C1 segment of cervical spinal cord (tissue), 14 donors: ENCODE measurements around the gene DENND4C.
"Not testable (repeated sequence)": the region's sequence is repeated elsewhere in the genome, so short reads cannot be mapped to it uniquely, and the experiment has no call there.

Experiments used
- DNase-seq, 14 donors: peaks; one replicate each; lab custom pipeline; 2025; lab: John Stamatoyannopoulos, UW

Gene DENND4C

DNA sequence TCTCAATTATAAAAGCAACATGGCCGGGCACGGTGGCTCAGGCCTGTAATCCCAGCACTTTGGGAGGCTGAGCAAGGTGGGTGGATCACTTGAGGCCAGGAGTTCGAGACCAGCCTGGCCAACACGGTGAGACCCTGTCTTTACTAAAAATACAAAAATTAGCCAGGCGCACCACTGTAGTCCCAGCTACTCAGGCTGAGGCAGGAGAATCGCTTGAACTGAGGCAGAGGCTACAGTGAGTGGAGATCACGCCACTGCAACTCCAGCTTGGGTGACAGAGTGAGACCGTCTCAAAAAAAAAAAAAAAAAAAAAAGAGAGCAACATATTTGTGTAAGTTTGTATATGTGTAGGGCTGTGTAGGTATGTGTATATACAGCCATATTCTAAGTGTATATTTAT lies 142.1 kb downstream of the DENND4C start:
- no peak for DNase-seq

DNA sequence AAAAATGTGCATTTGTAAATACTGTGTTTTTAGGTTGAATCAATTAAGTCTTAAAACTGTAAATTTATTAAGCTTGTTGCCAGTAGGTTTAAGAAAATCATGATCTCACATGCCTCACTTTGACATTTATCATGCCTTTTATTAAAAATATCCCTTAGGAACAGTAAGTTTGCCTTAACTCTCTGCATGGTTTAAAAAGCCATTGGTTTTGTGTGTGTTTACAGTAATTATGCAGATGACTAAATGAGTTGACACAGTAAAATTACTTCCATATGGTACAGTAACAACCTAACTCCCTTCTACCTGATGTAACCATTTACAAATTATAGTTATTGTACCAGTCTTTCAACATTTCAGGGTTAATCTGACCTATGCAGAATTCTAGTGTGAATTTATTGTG lies 143.0 kb downstream of the DENND4C start:
- DNase-seq, result no peak

DNA sequence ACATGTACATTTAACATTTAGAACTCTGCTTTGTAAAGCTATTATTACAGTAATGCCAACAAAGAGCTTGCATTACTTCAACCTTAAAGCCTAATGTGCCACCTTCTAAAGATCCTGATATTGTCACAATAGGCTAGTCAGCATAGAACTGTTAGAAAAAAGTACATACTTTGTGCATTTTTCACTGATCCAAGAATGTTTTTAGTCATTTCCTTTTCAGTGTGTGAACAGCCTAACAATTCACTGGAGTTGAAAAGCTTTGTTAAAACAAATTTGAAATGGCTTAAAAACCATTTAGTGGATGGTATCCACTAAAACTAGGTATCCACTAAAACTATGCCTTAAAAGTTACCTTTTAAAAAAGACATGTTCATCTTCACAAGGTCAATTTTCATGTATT lies 145.0 kb downstream of the DENND4C start:
- DNase-seq, result no peak

DNA sequence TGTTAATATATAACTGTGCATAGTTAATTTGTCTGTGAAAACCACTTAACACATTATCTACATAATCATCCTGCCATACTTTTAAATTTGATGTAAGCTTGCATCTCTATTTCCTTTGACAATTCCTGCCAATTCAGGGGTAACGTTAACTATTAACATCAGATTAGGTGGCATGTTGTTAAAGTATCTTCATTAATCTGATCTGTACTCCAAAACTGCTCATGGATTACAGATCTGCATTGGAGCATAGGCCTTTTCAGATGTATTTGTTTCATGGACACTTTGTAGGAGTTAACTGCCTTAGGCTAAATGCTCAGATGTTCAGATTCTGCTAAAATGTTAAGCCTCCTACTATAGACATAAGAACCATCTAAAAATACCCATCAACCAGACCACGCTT lies 146.4 kb downstream of the DENND4C start:
- DNase-seq, result no peak

DNA sequence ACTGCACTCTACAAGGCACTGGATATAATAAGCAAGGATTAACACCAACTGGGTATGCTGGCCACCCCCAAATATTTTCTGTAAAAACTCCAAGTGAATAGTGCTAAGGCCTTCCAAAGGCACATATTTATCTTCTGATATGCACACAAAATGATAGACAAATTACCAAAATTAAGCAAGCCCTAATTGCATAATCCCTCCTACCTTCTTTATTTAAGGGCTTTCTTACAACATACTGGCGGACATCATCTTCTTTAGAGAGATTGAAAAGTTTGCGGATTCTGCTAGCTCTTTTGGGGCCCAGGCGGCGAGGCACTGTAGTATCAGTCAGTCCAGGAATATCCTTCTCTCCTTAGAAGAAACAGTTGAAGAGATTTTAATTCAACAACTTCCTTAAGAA lies 147.7 kb downstream of the DENND4C start:
- DNase-seq, result no peak

DNA sequence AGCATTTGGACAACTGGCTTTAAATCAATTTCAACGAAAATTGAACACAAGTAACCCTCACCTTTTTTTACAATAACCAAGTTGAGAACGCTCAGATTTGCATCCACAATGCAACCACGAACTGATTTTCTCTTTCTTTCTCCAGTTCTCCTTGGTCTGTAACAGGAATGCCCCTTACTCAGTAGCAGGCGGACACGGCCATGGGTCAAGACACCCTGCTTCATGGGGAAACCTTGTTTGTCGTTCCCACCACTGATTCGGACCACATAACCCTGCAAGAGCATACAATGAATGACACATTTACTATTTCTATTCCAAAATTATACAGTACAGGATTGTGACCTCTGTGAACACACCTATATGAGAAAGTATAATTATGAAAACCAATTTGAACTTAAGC lies 148.2 kb downstream of the DENND4C start:
- DNase-seq, result no peak

DNA sequence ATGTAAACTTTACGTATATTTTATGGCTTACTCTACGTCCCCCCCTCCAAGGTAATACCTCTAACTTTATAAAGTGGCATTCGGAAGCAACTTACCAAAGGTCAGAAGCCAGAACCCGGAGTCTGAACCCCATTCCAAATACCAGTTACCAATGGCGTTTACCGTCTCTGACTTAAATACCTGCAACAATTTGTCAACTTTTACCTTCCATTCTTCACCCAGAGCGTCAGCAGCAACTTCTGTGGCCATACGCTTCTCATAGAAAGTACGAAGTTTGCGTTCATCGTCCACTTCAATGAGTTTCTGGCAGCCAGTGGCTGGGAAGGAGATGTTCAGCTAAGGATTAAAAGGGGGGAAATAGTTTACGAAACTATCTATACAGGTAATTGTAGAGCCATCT lies 148.8 kb downstream of the DENND4C start:
- peak in 1 of 14 donors; percentile 17 for DNase-seq

DNA sequence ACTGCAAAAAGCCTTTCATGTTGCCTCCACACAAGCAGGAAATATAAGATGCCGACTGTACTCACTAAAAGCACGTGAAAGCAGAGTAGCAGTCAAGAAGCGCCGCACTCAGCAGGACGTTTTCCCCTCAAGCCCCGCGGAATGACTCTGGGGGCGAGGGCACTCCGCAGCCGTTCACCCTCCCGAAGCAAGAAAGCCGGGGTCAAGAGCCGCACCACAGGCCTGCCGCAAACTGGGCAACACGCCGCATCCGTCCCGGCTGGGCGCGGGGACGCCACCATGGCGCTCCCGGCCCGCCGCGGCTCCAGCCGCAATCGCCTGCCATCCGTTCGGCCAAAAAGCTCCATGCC lies 149.2 kb downstream of the DENND4C start:
- DNase-seq, result peak in 1 of 14 donors; percentile 68

DNA sequence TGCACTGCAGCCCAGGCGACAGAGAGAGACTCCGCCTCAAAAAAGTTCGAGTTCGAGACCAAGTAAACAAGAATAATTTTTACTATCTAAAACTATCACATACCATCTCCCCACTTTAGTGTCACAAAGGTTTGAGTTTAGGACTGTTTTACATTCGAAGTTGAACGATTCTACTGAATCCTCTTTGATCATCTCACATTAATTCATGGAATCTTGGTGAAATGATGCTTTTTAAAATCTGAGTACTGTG lies 150.3 kb downstream of the DENND4C start:
- no peak for DNase-seq

DNA sequence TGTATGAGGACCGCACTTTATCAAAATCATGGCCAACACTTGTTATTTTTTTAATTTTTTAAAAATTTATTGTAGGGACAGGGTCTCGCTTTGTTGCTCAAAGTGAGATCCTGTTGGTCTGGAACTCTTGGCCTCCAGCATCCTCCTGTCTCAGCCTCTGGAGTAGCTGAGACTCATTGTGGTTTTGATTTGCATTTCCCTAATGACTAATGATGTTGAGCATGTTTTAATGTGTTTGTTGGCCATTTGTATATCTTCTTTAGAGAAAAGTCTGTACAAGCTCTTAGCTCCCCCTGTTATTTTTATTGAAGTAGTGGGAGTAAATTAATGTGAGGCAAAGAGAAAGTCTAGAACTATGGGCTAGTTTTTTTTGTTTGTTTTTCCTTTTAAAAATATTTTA lies 151.2 kb downstream of the DENND4C start:
- no peak for DNase-seq

DNA sequence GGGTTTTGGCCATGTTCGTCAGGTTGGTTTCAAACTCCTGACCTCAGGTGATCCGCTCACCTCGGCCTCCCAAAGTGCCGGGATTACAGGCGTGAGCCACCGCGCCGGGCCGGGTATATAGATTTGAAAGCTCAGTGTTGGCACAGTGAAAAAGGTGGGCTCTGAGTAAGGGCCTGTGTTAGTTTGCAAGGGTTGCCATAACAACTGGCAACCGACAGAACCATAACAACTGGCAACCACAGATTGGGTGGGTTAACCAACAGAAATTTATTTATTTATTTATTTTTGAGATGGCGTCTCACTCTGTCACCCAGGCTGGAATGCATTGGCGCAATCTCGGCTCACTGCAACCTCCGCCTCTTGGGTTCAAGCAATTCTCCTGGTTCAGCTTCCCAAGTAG lies 154.7 kb downstream of the DENND4C start:
- not testable (repeated sequence) for DNase-seq

DNA sequence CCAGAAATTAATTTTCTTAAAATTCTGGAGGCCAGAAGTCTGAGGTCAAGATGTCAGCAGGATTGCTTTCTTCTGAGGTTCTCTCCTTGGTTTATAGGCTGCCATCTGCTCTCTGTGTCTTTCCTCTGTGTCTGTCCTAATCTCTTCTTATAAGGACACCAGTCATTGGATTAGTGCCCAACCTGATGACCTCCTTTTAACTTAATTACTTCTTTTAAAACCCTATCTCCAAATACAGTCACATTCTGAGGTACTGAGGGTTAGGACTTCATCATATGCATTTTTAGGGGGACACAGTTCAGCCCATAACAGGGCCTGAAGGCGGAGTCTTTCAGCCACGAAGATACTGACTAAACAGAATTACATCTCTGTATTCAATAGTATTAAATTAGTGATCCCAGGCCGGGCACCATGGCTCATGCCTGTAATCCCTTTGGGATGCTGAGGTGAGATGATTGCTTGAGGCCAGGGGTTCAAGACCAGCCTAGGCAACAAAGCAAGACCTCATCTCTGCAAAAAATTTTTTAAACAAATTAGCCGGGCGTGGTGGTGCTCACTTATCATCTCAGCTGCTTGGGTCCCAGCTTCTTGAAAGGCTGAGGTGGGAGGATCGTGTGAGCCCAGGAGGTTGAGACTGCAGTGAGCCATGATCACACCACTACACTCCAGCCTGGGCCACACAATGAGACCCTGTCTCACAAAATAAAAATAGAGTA lies 155.5 kb downstream of the DENND4C start:
- DNase-seq, result no peak

DNA sequence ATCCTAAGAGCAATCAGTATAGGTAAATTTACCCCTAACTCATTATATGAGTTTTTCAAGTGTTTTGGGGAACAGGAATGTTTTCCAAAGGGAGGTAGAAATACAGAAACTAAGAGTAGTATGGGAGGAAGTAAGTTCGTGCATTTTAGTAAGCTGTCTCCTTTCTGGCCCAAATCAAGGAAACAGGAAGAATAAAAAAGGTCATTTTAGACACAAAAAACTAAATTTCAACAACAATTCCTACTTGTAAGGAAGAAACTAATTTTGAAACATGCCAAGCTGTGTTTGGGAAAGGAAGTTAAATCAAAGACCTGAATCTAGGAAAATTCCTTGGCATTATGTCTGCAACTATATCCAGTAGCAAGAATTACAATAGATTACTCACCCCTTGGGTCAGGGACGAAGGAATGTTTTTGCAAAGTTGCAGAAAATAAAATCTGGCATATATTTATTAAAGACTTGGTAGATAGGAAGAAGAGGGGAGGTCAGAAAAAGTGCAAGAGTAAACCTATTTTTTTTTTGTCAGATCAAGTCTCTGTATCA lies 156.1 kb downstream of the DENND4C start:
- DNase-seq, result no peak

DNA sequence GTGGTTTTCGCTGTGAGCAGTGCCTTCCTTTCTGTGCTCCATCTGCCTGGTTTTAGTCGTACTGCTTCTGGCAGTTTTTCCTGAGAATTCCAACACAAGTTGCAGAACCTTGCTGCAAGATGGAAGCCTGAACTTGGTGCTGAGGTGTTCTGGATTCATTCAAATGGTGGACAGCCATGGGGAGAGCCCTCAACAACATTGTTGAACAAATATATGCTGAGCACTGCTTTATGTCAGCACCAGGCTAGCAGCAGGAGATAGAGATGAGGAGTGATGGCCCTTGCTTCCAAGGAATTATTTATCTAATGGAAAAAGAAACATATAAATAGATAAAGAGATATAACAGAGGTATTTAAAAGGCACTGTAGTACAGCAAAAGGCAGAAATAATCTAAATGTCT lies 156.8 kb downstream of the DENND4C start:
- DNase-seq, result no peak

DNA sequence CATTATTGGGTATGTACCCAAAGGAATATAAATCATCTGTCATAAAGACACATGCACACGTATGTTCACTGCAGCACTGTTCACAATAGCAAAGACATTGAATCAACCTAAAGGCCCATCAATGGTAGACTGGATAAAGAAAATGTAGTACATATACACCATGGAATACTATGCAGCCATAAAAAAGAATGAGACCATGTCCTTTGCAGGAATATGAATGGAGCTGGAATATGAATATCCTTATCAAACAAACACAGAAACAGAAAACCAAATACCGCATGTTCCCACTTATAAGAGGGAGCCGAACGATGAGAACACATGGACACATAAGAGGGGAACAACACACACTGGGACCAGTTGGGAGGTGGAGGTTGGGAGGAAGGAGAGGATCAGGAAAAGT lies 159.0 kb downstream of the DENND4C start:
- not testable (repeated sequence) for DNase-seq

DNA sequence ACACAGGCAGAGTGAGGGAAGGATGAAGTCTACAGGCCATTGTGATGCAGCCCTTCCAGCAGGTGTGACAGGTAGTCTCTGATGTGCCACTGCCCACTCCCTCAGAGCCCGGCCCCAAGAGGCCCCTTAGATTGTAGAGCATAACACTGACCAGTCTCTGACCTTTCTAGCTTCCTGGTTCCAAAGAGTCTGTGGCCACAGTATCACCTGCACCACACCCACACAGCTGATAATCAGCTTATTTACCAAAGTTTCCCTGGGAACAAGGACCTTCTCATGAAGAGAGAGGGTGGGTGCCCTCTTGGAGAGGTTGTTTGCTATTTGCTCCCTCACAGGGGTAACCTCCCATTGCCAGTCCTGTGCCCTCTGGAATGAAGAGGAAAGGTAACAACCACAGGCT lies 167.4 kb downstream of the DENND4C start:
- no peak for DNase-seq

DNA sequence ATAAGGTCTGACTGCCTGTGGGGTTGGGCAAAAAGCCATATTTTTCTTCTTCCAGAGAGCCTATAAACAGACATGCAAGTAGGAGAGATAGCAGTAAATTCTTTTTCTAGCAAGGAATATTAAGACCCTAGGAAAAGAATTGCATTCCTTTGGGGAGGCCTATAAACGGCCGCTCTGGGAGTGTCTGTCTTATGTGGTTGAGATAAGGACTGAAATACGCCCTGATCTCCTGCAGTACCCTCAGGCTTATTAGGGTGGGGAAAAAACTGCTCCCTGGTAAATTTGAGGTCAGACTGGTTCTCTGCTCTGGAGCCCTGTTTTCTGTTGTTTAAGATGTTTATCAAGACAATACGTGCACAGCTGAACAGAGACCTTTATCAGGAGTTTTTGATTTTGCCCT lies 172.7 kb downstream of the DENND4C start:
- DNase-seq, result not testable (repeated sequence)

DNA sequence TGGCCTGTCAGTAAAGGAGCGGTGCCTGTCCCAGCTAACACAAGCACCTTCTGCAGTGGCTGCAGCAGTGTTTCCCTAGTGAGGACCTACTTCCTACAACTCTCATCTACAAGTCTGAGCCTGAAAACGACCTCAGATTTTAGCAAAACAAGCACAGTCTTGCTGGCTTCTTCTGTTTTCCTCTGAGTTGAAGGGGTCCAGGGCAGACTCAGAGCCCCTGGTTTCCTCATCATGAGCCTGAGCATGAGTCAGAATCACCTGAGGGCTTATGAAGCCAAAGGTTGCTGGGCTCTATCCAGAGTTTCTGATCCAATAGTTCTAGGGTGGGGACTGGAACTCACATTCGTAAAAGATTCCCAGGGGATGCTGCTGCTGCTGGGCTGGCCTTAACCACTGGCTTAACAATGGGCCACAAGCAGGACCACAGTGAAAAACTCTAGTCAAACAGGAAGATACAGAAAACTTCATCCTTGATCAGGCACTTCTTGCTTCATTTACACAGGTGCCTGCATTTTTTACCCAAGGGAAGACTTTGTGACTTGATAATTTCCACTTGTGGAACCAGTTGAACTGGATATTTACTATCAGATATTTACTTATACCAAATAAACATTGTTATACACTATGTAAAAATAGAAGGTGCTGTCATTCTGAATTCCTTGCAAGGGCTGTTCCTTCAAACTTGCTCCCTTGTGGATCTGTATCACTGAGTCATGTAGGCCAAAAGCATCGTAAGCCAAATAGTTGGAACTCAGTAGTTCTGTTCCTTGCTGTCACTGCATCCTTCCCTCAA lies 174.0 kb downstream of the DENND4C start:
- no peak for DNase-seq

DNA sequence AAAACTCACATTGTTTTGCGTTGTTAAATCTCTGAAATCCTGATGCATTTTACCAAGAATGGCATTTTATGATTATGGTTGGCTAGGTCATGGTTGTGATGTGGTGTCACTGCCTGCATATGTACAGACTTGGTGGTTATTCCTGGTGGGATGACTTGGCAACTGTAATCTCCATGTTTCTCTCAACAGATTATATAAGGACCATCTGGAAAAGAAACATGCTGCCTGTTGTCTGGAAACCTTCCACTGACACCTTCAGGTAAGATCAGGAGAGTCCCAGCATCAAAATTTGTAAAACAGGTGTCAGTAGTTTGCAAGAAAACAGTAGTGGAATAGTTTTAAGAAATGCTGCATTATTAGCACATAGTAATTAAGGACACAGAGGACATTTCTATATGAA lies 175.3 kb downstream of the DENND4C start:
- peak in 1 of 14 donors; percentile 38 for DNase-seq

DNA sequence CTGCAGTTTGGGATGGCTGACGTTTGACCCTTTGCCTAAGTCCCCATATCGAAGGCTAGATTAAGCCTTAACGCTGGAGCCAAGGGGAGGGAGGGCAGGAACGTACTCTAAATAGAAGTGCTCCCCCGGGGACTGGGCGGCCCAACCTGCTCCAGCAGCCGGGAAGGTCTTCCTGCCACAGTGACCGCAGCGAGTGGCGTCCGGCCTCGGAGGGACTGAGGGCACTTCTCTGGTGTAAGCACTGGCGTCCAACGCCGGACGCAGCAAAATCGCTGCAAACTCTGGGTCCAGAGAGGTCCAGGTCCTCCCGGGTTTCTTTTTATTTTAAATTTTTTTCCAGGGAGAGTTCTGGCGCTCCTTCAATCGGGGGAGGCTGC lies 177.8 kb downstream of the DENND4C start:
- DNase-seq, result peak in 2 of 14 donors; percentile 31 to 54

DNA sequence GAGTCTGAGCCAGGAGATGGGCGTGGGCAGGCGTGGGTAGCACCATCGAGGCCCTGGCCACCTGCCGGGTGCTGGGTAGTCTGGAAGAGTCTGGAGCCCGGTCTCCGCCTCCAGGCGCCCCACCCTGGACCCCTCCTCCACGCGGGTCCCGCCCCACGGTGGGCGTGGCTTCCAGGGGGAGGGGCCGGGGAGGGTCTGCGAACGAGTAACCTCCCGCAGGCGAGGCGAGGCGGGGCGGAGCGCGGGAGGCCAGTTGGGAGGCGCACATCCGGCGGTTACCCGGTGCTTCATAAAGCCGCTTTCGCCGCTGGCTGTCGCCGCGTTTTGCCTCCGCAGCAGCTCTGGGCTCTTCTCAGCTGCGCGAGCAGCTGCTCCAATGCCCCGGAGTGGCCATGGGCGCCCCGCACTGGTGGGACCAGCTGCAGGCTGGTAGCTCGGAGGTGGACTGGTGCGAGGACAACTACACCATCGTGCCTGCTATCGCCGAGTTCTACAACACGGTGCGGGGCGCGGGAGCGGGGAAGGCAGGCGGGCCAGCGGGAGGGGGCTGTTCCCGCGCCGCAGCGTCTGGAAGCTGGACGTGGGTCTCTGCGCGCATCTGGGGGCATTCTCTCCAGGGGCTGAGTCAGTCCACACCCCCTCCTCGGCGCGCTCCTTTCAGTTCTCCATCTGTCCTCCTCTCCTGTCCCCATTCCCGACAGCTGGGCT lies 178.4 kb downstream of the DENND4C start, which contains the start of gene ACER2:
TSS of gene ACER2 (plus strand) at position 317 of the 708 bp plus-strand sequence. CDS start at position 393, 76 bp downstream.
- peak; percentile 18 to 91 (median 80) for DNase-seq

DNA sequence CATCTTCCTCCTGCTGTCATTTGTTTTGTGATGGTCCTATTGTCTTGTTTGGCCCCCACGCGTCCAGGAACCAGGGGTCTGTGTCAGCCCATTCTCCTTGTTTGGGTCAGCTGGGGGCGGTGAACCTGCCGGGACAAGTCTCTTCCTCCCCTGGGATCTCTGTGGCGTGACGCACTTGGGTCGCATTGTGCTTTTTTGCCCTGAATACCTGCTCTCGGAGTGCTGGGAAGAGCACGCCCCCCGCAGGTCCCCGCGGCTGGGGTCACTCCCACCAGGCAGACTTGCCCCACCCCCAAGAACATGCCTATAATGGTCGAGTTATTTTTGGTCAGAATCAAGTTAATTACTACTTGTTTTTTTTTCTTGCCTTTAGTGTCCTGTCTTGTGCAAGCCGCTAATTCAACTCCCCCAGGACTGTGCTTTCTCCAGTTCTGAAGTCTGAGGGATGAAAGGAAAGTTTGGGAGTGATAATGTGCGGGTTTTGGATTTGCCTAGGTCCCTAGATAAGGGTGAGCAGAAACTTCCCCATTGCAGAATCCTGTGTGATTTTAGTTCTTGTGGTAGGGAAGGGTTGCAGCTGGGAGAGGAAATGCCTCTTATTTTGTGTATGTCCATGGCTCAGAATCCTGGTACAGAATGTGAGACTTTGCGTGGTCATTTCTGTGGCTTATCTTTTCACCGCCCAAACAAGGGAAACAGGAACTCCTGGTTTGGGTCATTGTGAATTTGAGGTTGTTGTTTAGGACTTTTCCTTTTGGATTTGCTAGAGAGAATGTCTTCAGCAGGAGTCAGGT lies 179.1 kb downstream of the DENND4C start:
- peak in 3 of 14 donors; percentile 17 to 22 (median 19) for DNase-seq
